A673 (cell line): Measurements from ENCODE around the gene COPE. TPM values are rescaled to one million over a fixed set of nuclear protein-coding genes. Genes with fewer than 3 reads are reported as not detected.

ENCODE experiments used
- BruUV-seq: library from RNA; stranded (reverse); fragments of 400-500 nt; replicated peaks from 2 replicates; lab custom pipeline; 2021; lab: Mats Ljungman, UMichigan
- CTCF ChIA-PET: fragments of 300-600 bp; sonication (Branson Sonifier 250); formaldehyde crosslinking; loops from one replicate; lab custom pipeline; 2022; ENCODE audit warnings: antibody characterized with exemption; lab: Charles Lee
- POLR2A ChIA-PET: fragments of 300-600 bp; sonication (Branson Sonifier 250); formaldehyde crosslinking; loops from one replicate; lab custom pipeline; 2022; ENCODE audit warnings: antibody characterized with exemption; ENCODE audit not compliant: low non-redundant PET; lab: Charles Lee
- DNase-seq: peaks from one replicate; pipeline ENCODE4 v3.0.0-alpha.2; 2015; ENCODE audit warnings: low spot score
- H3K27ac ChIP-seq: fragments of 200-600 bp; sonication (generic); 2 replicates; pipeline ENCODE4 v1.5.1; 2016; ENCODE audit warnings: mixed run types, low read depth, mild to moderate bottlenecking, mixed read lengths, antibody characterized with exemption, low read length; ENCODE audit not compliant: poor library complexity, severe bottlenecking
- H3K27me3 ChIP-seq: fragments of 200-600 bp; sonication (generic); replicated peaks from 2 replicates; pipeline ENCODE4 v1.6.1; 2017; ENCODE audit warnings: mixed run types, low read depth, mild to moderate bottlenecking, mixed read lengths, antibody characterized with exemption, low read length; ENCODE audit not compliant: insufficient read depth, poor library complexity
- H3K36me3 ChIP-seq: fragments of 200-600 bp; sonication (generic); 2 replicates; pipeline ENCODE4 v1.6.1; 2016; ENCODE audit warnings: mixed run types, mild to moderate bottlenecking, mixed read lengths, antibody characterized with exemption, low read length; ENCODE audit not compliant: insufficient read depth, poor library complexity, severe bottlenecking
- H3K4me1 ChIP-seq: fragments of 200-600 bp; sonication (generic); 2 replicates; pipeline ENCODE4 v1.6.1; 2017; ENCODE audit warnings: mixed run types, mild to moderate bottlenecking, mixed read lengths, antibody characterized with exemption, low read length; ENCODE audit not compliant: insufficient read depth, poor library complexity, severe bottlenecking
- H3K4me3 ChIP-seq: fragments of 200-600 bp; sonication (generic); 2 replicates; pipeline ENCODE4 v1.5.1; 2016; ENCODE audit warnings: low read depth, mixed run types, mild to moderate bottlenecking, mixed read lengths, low read length; ENCODE audit not compliant: poor library complexity, severe bottlenecking
- H3K9me3 ChIP-seq: fragments of 200-600 bp; sonication (generic); 2 replicates; pipeline ENCODE4 v1.6.1; 2016; ENCODE audit warnings: mixed run types, low read depth, mild to moderate bottlenecking, mixed read lengths, antibody characterized with exemption, low read length; ENCODE audit not compliant: poor library complexity, severe bottlenecking
- CTCF ChIP-seq: fragments of 300-800, 200-600 bp; sonication (generic); conservative IDR thresholded peaks from 2 replicates; pipeline ENCODE4 v1.5.1; 2017; ENCODE audit warnings: low read depth, mild to moderate bottlenecking, antibody characterized with exemption, low read length, moderate library complexity, mixed read lengths
- EZH2 ChIP-seq: fragments of 200-600 bp; sonication (generic); IDR thresholded peaks from 2 replicates; pipeline ENCODE4 v1.6.1; 2017; ENCODE audit warnings: borderline replicate concordance, low read depth, mild to moderate bottlenecking, mixed read lengths, antibody characterized with exemption, low read length; ENCODE audit not compliant: poor library complexity, severe bottlenecking
- intact Hi-C: fragments of 100-400 bp; cut with micrococcal nuclease; formaldehyde crosslinking; loops from one replicate; pipeline ENCODE4 v1.10.0; 2022; ENCODE audit not compliant: unreplicated experiment
- total RNA-seq: library from RNA; stranded (reverse); gene quantifications from 2 replicates; pipeline ENCODE4 v1.2.3, GENCODE V29; 2021

The COPE gene
- total RNA-seq, 1 experiment from 2014 or later = 244 TPM

- ChIA-PET CTCF (interaction anchor here (0.5 to 0.6 kb wide), 2 partner anchors 169 to 305 kb away, joined by 3 to 7 read pairs; partner anchors contain the start of gene SLC25A42), POLR2A (no interaction called here)
- Histone ChIP-seq H3K4me1 (peaks cover 10% of the 10 kb centered on the region), H3K36me3 (no peaks in the 10 kb centered on the region), H3K27me3 (no peaks in the 10 kb centered on the region), H3K4me3 (peak overlapping the region; percentile 60), H3K9me3 (no peaks in the 10 kb centered on the region), H3K27ac (no peak overlapping the region)
- no TSS peak for BruUV-seq
- DNase-seq = peak; percentile 80
- intact Hi-C loops = no loop called here
- TF ChIP-seq EZH2 (no peak), CTCF (no peak)
Observed at GRCh38 chr19:18894254-18895037, 24.7 kb downstream of the COPE start.

GRCh38 chr19:18893587-18894253 is 25.5 kb downstream of the COPE start:
- no peak for TF ChIP-seq CTCF
- no peak for TF ChIP-seq EZH2
- BruUV-seq = no TSS peak
- DNase-seq = no peak
- Histone ChIP-seq H3K9me3 (no peaks in the 10 kb centered on the region), H3K27me3 (no peaks in the 10 kb centered on the region), H3K4me1 (peaks cover 10% of the 10 kb centered on the region), H3K36me3 (no peaks in the 10 kb centered on the region), H3K4me3 (no peak overlapping the region), H3K27ac (no peak overlapping the region)
- ChIA-PET CTCF (interaction anchor here (0.5 kb wide), 1 partner anchor 170 kb away, joined by 3 read pairs; the partner anchor contains the start of gene SLC25A42), POLR2A (interaction anchor here (0.6 kb wide), 1 partner anchor 32 kb away, joined by 7 read pairs; no protein-coding TSS in a partner anchor)
- intact Hi-C loops = no loop called here

DNA sequence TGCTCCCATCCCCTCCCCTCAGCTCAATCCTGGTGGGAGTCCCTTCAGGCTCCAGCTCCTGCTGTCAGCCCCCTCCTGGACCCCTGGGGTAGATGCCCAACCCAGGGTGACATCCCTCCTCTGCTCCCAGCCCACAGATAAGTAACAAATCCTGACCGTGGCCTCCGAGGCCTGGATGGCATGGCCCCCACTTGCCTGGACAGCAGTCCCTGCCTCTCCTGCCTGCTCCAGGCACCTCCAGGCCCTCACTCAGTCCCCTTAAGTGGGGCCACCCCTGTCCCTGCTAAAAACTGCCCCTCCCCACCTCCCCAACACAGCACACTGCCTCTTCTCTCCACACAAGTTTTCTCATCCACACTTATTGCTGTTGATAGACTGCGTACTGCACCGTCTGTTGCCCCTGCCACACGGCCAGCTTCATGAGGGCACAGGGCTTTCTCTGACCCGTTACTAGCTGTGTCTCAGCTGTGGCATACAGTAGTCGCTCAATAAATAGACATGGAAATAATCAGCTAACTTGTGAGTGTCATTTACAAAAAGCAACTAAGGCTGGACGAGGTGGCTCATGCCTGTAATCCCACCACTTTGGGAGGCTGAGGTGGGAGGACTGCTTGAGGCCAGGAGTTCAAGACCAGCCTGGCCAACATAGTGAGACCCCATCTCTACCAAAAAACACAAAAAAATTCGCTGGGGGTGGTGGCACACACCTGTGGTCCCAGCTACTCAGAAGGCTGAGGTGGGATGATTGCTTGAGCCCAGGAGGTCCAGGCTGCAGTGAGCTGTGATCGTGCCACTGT is 29.0 kb downstream of the COPE start:
- DNase-seq = no peak
- BruUV-seq = no TSS peak
- Histone ChIP-seq H3K27ac (no peak overlapping the region), H3K4me3 (no peak overlapping the region), H3K27me3 (no peaks in the 10 kb centered on the region), H3K9me3 (no peaks in the 10 kb centered on the region), H3K36me3 (no peaks in the 10 kb centered on the region), H3K4me1 (peaks cover 10% of the 10 kb centered on the region)
- intact Hi-C loops = no loop called here
- CTCF ChIA-PET = no interaction called here
- TF ChIP-seq EZH2 = no peak
- no peak for TF ChIP-seq CTCF
- POLR2A ChIA-PET = no interaction called here
